HG03039 (cell line): Measurements from ENCODE around the gene NINJ1.
"Not testable (repeated sequence)": the region's sequence is repeated elsewhere in the genome, so short reads cannot be mapped to it uniquely, and the experiment has no call there.

Experiments used
- ATAC-seq: cut with Tn5 transposase; IDR thresholded peaks from one replicate; pipeline ENCODE4 v1.9.1; 2021; ENCODE audit warnings: mild to moderate bottlenecking, moderate library complexity; ENCODE audit not compliant: unreplicated experiment

Gene NINJ1

DNA sequence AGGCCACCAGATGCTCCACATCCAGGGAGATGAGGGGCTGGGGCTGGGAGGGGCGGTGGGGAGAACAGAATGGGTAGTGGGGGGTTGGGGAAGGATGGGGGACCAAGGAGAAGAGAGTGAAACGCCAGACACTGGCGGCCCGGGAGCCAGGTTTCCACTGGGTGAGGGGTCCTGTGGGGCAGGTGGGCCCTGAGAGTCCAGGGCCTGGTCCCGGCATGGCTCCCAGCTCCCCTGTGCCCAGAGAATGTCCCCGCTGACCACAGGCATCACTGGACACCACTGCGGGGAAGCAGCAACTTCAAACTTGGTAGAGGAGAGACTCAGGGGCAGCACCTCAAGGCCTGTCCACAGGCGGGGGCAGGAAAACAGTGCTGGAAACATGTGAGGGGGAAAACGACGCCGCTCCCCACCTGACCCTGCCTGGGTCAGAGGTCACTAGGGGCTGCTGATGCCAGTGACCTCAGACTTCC lies 13.2 kb downstream of the NINJ1 start:
- no peak for ATAC-seq

DNA sequence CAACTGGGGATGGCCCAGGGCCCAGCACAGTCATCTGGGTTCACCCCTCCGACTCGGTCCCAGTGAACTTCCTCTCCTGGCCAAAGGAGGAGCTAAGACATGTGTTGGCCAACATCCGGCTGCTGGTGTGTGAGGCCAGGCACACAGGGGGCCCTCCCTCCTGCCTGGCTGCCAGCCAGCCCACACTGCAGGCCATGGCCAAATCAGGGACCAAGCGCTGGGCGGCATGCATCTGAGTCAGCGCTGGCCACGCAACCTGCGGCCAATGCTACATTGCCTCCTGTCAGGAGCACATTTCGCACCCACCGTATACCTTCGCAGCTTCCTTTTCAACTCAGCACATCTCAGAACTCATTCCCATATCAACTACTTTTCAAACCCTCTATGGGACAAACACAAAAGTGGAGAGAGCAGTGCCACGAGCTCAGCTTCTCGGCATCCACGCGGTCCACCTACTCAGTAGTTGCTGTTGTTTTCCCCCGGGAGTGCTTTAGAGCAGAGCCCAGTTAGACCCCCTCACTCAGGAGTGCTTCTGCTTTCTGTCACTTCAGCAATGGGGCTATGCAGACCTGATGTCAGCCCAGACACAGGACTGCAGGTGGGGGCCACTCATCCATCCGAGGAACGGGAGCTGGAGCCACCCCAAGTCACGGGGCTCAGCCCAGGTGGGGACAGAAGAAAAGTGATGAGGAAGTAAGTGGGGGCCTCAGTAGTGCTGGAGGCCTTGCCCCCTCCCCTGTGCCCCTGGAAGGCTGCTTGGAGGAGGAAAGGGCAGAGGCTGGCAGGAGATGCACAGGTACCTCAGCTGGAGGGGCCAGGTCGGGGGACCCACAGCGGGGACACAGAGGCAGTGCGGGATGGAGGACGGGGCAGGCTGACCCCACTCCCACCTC lies 13.9 kb downstream of the NINJ1 start:
- ATAC-seq: peak; percentile 64

DNA sequence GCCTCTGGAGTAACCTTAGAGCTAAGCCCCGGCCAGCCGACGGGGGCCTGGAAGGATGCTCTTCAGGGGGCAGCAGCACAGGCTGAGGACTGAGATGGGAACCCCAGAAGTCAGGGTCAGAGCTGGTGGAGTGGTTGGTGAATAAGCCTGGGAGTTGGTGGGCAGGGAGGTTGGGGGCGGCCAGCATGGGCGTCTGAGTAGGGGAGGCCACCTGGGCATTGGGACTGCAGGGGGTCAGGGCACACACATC lies 14.4 kb downstream of the NINJ1 start:
- ATAC-seq: no peak

DNA sequence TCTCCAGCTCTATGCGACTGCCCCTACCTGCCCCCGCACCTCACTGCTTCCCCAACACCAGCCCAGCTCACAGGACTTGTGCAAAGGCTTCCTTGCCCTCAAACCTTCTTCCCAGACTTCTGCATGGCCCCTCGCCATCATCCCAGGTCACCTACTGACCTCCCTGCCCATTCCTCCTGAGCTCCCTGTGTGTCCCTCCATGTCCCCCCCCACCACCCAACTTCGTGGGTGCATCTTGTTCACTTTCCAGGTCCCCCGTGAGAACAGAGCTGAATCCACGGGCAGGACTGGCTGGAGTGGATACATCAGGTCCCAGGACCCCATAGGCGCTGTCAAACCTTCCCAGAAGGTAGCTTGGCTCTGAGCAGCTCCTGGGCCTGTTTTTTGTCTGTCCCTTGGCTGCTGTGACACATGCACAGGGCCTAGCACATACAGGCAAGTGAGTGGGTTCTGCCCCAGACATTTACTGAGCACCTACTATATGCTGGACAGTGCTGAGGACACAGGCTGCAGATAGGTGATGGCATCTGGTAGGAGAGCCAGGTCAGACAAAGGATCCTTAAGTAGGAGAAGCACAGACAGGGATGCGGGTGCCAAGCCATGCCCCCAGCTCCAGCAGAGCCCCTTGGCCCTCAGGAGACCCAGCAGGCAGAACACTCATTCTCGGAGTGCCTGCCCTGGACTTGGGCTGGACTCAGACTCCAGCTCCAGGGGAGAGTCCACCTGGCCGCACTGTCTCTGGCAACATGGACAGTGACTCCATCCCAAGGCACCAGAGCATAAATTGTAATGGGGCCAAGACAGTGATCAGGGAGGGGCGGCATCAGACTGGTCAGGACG lies 15.0 kb downstream of the NINJ1 start:
- ATAC-seq: no peak

DNA sequence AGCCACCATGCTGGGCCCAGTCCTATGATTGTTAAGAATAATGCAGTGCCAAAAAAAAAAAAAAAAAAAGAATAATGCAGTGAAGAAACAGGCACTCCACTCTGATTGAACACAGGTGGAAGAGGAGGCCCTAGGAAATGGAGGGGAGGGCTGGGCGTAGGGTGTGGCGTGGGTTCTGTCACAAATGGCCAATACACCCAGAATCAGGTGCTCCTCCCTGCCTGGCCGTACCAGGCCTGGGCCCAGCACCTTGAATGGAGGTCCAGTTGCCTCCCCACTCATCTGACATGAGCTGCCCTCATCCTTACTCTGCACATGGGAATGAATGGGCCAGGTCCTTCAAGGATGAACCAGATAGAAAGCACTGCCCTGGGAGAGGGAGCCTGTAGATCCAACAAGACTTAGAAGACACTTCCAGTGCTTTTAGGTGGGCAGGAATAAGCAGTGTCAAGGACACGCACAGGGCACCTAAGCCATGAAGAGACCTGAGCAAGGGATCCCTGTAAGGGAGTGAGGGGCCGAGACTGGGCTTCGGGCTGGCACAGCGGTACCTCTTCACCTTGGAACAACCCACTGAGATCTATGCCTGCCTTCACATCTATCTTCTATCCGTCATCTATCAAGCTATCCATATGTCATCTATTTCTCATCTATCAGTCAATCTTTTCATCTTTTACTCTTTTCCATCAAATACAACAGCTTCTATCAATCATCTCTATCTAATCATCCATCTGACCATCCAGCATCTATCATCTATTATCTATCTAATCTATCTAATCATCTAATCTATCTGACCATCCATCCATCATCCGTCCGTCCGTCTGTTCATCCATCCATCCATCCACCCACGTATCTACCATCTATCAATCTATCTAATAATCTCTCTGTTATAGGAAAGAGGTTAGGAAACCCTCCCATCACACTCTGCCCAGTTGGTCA lies 15.9 kb downstream of the NINJ1 start:
- ATAC-seq: no peak

DNA sequence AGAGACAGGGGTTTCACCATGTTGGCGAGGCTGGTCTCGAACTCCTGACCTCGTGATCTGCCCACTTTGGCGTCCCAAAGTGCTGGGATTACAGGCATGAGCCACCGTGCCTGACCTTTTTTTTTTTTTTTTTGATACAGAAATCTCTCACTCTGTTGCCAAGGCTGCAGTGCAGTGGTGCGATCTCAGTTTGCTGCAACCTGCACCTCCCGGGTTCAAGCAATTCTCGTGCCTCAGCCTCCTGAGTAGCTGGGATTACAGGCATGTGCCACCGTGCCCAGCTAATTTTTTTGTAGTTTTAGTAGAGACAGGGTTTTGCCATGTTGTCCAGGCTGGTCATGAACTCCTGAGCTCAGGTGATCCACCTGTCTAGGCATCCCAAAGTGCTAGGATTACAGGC lies 16.5 kb downstream of the NINJ1 start:
- not testable (repeated sequence) for ATAC-seq

DNA sequence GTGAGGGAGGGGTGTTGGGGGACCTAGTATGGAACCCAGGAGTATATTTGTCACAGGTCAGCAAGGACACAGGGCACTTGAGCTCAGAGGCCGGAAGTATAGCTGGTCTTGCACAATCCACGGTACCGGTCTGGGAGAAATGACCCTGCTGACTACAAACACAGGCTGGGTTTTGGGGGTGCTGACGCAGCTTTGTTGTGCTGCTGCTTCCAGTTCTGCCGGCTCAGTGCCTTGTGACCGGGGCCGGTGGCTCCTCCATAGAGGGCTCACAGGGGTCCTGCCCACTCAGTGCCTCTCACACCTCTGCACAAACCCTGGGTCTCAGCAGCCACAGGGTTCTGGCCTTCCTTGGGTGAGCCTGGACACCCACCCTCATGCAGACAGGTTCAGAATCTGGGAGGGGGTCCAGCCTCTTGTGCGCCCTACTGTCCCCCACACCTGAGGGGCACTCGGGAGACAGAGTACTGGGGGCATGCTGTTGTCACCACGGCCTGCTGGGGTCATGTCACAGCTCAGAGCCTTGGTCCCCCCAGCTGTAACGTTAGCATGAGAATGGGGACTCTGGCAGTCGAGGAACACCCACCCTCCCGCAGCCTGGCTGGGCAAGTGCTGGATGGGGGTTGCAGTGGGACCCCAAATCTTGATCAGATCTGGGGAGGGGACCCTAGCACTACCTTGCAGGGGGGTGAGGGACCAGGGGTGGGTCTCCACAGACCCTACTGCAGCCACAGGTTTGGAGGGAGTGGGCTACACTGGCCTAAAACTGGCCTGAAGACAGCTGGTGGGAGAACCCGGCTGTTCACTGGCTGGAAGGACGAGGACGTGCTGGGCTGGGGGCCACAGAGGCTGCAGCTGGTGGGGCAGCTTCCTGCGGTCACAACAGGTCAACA lies 17.7 kb downstream of the NINJ1 start:
- ATAC-seq: no peak

DNA sequence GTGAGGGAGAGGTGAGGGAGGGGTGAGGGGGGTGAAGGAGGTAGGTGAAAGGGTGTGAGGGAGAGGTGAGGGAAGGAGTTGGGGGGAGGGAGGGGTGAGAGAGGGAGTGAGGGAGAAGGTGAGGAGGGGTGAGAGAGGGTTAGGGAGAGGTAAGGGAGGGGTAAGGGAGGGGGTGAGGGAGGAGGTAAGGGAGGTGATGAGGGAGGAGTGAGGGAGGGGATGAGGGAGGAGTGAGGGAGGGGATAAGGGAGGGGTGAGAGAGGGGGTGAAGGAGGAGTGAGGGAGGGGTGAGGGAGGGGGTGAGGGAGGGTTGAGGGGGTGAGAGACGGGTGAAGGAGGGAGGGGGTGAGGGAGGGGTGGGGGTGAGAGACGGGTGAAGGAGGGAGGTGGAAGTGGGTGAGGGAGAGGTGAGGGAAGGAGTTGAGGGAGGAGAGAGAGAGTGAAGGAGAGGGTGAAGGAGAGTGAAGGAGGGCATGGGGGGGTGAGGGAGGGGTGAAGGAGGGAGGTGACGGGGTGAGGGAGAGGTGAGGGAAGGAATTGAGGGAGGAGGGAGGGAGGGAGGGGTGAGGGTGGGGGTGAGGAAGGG lies 18.5 kb downstream of the NINJ1 start:
- no peak for ATAC-seq

DNA sequence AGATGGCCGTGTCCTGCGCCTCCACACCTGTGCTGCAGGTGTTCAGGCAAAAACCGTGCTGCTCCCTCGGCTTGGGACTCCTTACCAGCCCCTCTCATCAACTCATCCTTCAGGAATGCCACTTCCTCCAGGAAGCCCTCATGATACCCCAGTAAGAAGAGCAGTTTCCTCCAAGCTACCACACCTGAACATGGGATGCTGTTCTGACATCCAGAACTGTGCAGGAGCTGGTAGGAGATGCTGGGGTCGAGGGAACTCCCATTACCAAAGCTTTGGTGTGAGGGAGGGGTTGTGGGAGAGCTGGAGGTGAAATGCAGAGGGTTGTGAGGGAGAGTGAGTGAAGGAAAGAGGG lies 19.1 kb downstream of the NINJ1 start:
- ATAC-seq: no peak

DNA sequence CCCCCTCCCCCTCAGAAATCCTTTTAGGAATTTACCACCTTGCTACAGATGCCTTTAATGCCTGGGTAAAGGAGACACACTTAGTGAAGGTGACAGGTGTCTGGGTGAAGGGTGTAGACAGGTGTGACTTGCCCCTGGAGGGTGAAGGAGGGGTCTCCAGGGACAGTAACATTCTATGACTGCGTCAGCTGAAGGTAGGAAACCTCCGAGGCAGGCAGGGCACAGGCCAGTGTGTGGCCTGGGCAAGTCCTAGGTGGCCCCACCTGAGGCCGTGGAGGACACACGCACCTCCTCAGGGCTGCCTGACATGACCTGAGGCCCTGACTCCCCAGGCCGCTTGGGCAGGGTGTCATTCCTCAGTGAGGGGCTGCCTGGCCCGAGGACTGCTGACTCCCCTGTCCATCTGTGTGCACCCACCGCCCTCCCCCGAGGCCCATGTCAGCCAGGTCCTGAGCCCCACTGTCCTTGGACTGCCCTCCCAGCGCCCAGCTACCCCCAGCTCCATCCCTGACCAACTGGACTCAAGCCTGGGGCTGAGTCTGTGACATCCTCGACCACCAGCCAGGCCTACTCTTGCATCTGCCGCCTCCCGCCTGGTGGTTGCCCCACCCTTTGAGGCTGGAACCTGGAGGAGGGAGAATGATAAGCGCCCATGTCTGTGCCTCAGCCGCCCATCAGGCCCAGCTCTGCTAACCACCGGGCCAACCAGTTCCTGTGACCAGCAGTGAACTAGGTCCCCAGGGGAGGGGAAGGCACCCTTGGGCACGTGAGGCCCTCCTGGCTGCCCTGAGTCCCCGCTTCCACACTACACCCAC lies 19.7 kb downstream of the NINJ1 start:
- no peak for ATAC-seq

DNA sequence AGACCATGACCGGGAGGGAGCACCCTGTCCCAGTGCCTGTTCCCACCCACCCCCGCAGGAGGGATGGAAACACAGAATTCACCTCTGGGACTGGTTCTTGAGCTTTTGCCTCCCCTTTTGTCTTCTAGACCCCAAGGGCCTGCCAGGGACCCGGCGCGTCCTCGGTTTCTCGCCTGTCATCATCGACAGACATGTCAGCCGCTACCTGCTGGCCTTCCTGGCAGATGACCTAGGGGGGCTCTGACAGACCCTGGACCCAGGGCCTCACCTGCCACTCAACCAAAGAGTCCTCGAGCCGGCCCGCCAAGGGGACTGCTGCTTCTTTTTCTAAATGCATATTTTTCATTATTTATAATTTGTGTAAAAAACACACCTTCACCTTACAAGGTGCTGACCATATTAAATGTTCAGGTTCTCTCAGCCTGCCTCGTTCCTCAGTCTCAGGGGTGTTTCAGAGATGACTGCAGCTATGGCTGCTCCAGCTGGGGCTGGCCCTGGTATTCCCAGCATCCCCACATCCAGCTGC lies 21.1 kb downstream of the NINJ1 start:
- no peak for ATAC-seq

DNA sequence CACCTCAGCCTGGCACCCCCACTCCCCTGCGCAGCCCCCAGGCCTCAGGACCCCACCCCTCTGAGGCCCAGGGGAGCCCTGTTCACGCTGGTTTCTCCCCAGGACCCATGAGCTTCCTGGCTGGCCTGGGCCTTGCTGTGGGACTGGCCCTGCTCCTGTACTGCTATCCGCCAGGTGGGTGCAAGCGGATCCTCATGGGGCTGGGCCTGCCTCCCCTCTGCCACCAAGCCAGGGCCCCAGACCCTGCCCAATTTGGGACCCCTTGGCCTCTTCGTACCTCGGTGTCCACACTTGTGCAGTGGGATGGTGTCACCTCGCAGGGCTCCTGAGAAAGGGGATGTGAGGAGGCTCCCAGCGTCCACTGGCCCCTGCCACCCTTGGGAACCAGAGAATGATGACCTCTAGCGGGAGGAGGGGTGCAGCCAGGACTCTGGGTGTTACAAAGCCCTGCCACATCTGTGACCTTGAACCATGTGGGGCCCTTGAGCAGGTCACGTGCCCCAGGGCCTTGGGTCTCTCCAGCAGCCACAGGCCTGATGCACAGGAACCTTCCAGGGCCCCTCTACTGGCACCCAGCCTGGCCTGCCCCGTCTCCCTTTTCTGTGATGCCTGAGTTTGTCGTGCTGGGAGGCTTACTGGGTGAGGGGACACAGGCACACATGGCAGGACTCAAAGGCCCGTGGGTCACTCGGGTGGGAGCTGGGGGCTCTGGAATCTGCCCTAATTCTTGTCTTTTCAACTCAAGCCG lies 21.8 kb downstream of the NINJ1 start:
- no peak for ATAC-seq

DNA sequence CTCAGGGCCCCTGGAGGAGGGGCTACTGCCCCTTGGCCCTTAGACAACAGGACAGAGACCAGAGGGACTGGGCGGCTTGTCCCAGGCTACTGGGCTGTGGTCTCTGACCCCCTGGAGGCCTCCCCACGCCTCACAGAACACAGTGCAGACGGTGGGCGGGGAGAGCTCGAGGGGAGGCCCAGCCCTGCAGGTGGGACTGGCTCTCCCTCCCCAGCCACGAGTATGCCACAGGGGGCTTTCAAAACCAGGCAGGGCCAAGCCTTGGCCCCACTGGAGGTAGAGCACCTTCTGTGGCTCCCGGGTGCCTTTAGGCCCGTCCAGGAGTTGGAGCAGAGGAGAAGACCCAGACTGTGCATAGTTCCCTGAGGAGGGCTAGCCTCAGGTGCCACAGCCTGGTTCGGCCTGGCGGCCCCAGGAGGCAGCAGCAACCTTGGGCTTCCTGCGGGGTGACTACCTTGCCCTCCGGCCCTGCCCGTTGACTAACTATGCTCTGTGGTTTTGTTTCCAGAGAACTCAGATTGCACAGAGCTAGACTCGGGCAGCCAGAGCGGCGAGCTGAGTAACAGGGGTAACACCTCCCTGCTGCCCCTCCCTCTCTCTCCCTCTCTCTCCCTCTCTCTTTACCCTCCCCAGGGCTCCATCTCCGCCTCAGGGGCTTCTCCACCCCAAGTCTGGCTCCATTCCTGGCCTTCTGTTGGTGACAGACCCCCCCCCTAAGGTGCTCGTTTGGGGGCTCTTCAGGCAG lies 22.5 kb downstream of the NINJ1 start:
- no peak for ATAC-seq

DNA sequence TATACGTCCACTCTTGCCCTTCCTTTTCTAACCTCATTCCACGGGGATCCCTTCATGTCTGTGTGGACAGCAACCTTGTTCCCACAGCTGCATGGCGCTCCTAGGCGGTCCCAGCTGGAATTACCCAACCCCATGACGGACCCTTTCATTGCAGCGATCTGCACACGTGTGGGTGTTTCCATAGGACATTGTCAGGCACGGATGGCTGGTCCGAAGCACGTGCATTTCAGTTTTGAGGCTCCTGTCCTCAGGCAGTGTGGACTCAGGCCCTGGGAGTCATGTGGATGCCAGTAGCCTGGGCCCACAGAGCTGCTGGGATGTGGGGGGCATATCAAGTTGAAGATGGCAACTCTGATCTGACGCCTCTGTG lies 23.1 kb downstream of the NINJ1 start:
- ATAC-seq: no peak

DNA sequence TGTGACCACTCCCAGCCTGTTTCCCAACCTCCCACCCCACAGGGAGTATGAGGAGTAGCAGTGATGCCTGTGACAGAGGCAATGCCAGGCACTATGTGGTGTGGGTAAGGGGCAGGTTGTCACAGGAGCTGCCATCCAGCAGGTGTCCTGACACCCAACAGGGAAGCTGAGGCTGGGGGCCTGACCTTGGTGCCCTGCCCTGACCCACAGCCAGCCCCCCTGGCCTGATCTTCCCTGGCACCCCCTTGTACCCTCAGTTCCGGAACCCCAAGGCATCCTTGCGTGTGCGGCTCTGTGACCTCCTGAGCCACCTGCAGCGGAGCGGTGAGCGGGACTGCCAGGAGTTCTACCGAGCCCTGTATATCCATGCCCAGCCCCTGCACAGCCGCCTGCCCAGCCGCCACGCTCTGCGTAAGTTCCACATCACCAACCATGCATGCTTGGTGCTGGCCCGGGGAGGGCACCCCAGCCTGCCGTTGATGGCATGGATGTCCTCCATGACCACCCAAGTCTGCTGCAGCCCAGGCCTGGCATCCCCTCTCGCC lies 23.7 kb downstream of the NINJ1 start:
- no peak for ATAC-seq

DNA sequence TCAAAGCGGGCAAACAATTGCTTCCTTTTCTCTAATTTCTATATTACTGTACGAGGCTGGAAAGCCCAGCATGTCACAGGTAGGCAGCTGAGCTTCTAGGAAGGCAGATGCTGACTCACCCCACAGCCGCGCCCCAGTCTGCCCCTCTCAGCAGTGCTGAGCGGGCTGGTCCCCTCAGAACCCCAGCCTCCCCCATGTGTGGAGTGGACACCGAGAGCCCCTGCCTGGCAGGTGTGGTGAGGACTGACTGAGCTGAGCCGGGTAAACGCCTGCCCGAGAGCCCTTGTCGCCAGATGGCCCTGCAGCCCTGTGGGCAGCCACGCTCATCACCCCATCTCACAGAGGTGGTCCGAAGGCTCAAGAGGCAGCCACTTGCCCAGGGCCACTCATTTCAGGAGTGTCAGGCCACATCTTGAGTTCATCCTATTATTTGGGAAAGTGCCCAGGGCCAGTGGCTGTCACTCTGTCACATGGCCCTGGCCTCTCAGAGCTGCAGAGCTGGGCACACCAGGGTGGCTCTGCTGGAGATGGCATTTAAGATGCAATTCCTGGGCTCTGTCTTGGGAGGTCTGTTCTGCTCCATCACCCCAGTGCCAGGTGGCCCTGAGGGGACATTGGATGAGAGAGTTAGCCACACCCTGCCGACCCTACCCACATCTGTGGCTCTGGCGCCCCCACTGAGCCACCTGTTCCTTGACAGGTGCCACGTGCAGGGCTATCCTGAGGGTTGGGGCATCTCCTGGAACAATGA lies 25.6 kb downstream of the NINJ1 start:
- no peak for ATAC-seq

DNA sequence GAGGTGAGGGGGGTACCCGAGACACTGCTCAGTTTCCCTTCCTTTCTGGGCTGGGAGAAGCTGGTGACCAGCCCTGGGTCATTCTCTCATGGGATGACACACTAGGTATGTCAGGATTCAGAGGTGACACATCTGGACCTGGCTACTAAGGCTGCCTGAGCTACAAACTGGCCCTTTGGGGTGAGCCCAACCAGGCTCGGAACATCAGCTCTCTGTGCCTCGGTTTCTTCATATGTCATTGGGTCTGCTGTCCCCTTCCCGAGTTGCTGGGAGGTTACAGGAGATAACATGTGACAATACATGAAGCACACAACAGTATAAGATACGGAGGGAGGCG lies 26.3 kb downstream of the NINJ1 start:
- no peak for ATAC-seq
